ENCODE results near the gene IFT80. TPM values are rescaled to one million over a fixed set of nuclear protein-coding genes. Genes with fewer than 3 reads are reported as not detected.
A peak's percentile ranks its signal among the peaks of the same experiment; 100 is the strongest.

The IFT80 gene
- total RNA-seq, 2 experiments from 2014 or later, result 22.8 to 25.9 TPM

GRCh38 chr3:160225176-160226025, 173.6 kb downstream of the IFT80 start, which contains the start of gene C3orf80:
C3orf80 (plus strand) TSS chr3:160225422; CDS start chr3:160225636, 214 bp downstream.
- Mint-ChIP-seq H3K36me3 (ENCODE audit: low read depth) (no peaks in the 10 kb centered on the region), H3K4me1 (peaks cover 14% of the 10 kb centered on the region), H3K9me3 (no peaks in the 10 kb centered on the region), H3K4me3 (peak within 1 kb of the TSS; percentile 72), H3K27ac (no peak within 1 kb of the TSS), H3K27me3 (peaks cover 59% of the 10 kb centered on the region)
- POLR2A ChIA-PET, result interaction anchor here (1.3 to 1.8 kb wide), 2 partner anchors 171 to 224 kb away, joined by 4 to 8 read pairs; partner anchors contain the start of gene TRIM59
- DNase-seq, result peak; percentile 56
- CTCF ChIA-PET, result interaction anchor here (1.0 to 1.4 kb wide), 8 partner anchors 8 to 239 kb away, joined by 3 to 5 read pairs (median 4); no protein-coding TSS in a partner anchor

GRCh38 chr3:160224811-160225175, 174.2 kb downstream of the IFT80 start:
- CTCF ChIA-PET, result interaction anchor here (1.0 to 1.4 kb wide), 4 partner anchors 8 to 113 kb away, joined by 3 to 5 read pairs (median 4); no protein-coding TSS in a partner anchor
- H3K27me3 Mint-ChIP-seq, result peaks cover 57% of the 10 kb centered on the region

DNA sequence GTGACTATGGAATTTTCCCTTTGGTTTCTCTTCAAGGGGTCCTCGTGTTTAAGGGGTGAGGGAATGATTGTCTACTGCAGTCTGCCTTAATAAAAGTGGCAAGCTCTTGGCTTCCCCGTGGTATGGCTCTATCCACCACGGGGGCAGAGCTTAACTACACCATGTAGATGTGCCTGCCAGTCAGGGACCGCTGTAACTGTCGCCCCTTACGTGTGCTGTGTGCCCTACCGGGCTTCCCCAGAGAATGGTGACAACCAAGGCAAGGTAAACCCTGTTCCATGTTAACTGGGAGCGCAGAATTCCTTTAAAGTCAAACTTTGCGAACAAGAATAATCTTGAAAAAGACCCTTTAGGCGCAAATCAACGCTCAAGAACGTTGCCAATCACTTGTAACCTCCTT, 174.8 kb downstream of the IFT80 start:
- H3K36me3 Mint-ChIP-seq (ENCODE audit: low read depth), result no peaks in the 10 kb centered on the region
- H3K4me3 Mint-ChIP-seq, result no peak overlapping the region
- H3K27ac Mint-ChIP-seq, result no peak overlapping the region
- ChIA-PET POLR2A (interaction anchor here (0.9 to 1.8 kb wide), 2 partner anchors 172 to 226 kb away, joined by 3 to 4 read pairs; partner anchors contain the start of gene TRIM59), CTCF (interaction anchor here (0.5 to 0.7 kb wide), 2 partner anchors 37 to 214 kb away, joined by 3 read pairs; no protein-coding TSS in a partner anchor)
- peaks cover 14% of the 10 kb centered on the region for H3K4me1 Mint-ChIP-seq
- no peaks in the 10 kb centered on the region for H3K9me3 Mint-ChIP-seq
- DNase-seq, result no peak
- H3K27me3 Mint-ChIP-seq, result peaks cover 62% of the 10 kb centered on the region

More at GRCh38 chr3:160224811-160225175, 174.2 kb downstream of the IFT80 start:
- Mint-ChIP-seq H3K36me3 (ENCODE audit: low read depth) (no peaks in the 10 kb centered on the region), H3K27ac (no peak overlapping the region), H3K4me1 (peaks cover 14% of the 10 kb centered on the region), H3K9me3 (no peaks in the 10 kb centered on the region), H3K4me3 (peak overlapping the region; percentile 62)
- POLR2A ChIA-PET, result interaction anchor here (1.3 to 1.8 kb wide), 2 partner anchors 171 to 224 kb away, joined by 4 to 8 read pairs; partner anchors contain the start of gene TRIM59
- no peak for DNase-seq

DNA sequence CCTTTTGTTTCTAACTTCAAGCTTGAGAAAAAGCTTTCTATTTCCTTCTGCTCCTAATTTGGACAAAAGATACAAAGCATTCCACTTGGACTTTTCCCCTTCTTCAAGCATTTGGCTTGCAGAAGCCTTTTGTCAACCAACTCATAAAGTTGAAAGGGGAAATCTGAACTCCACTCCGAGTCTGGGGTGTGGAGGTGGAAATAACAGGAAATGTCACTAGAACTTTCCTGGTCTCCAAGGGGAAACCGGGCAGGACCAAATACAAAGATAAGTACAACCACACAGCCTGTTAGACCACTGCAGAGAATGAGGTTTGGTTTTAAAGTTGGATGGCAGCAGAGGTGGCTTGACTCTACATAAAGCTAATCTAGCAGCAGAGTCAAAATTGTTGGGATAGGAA, 178.0 kb downstream of the IFT80 start:
- Mint-ChIP-seq H3K27ac (no peak overlapping the region), H3K4me1 (peaks cover 7% of the 10 kb centered on the region), H3K9me3 (no peaks in the 10 kb centered on the region), H3K27me3 (peaks cover 52% of the 10 kb centered on the region), H3K36me3 (ENCODE audit: low read depth) (no peaks in the 10 kb centered on the region), H3K4me3 (no peak overlapping the region)
- CTCF ChIA-PET, result interaction anchor here (1.7 kb wide), 1 partner anchor 10 kb away, joined by 5 read pairs; no protein-coding TSS in a partner anchor
- POLR2A ChIA-PET, result no interaction called here
- DNase-seq, result no peak

DNA sequence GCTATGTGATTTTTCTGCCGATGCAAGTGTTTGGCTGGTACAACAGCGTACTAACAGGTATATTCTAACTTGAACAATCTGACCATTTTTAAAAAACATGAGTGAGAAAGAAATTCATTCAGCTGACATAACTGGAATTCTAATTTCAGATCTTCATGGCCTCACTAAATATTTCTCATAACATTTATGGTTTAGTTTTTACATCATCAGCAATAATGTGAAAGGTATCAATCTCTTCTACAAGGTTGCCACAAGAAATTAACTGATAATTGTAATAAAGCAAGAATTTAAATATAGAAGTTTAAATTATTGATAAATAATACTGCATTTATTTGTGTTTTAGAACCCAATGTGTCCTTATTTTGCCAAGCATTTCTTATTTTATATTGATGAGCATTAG, 179.0 kb downstream of the IFT80 start:
- CTCF ChIA-PET, result interaction anchor here (1.7 kb wide), 1 partner anchor 9 kb away, joined by 5 read pairs; no protein-coding TSS in a partner anchor
- no peak for DNase-seq
- Mint-ChIP-seq H3K4me3 (no peak overlapping the region), H3K9me3 (no peaks in the 10 kb centered on the region), H3K36me3 (ENCODE audit: low read depth) (no peaks in the 10 kb centered on the region), H3K27ac (no peak overlapping the region), H3K27me3 (peaks cover 53% of the 10 kb centered on the region), H3K4me1 (peaks cover 6% of the 10 kb centered on the region)
- POLR2A ChIA-PET, result no interaction called here

- no peak overlapping the region for H3K27ac Mint-ChIP-seq
- ChIA-PET POLR2A (no interaction called here), CTCF (interaction anchor here (1.6 kb wide), 1 partner anchor 230 kb away, joined by 4 read pairs; the partner anchor contains the start of gene IL12A)
- no peaks in the 10 kb centered on the region for H3K36me3 Mint-ChIP-seq (ENCODE audit: low read depth)
- peaks cover 40% of the 10 kb centered on the region for H3K27me3 Mint-ChIP-seq
- no peaks in the 10 kb centered on the region for H3K4me1 Mint-ChIP-seq
- H3K4me3 Mint-ChIP-seq, result no peak overlapping the region
- H3K9me3 Mint-ChIP-seq, result no peaks in the 10 kb centered on the region
- DNase-seq, result no peak
Measured at GRCh38 chr3:160218136-160218535, 180.9 kb downstream of the IFT80 start.

GRCh38 chr3:160217675-160218074, 181.3 kb downstream of the IFT80 start:
- Mint-ChIP-seq H3K27ac (no peak overlapping the region), H3K4me1 (no peaks in the 10 kb centered on the region), H3K36me3 (ENCODE audit: low read depth) (no peaks in the 10 kb centered on the region), H3K27me3 (peaks cover 38% of the 10 kb centered on the region), H3K4me3 (no peak overlapping the region), H3K9me3 (no peaks in the 10 kb centered on the region)
- ChIA-PET POLR2A (no interaction called here), CTCF (interaction anchor here (1.6 to 1.7 kb wide), 2 partner anchors 8 to 229 kb away, joined by 4 to 5 read pairs; partner anchors contain the start of genes C3orf80 and IL12A)
- no peak for DNase-seq

- ChIA-PET POLR2A (no interaction called here), CTCF (no interaction called here)
Measured at GRCh38 chr3:160213191-160213590, 185.8 kb downstream of the IFT80 start.

DNA sequence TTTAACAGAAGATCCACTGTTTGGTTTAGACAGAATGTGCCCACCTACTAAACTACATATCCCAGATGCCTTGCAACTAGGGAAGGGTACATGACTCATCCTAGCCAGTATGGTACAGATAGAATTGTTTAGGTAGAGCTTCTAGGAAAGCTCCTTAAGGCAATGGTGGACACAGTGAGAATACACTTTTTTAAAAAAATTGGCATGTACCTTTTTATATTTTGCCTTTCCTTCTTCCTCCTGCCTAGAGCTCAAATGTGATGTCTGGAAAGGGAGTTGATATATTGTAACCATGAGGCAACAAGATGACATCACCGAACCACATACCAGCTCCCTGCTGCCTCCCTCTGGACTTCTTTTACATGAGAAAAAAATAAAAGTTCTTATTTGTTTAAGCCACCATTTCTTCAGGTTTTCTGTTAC, 188.2 kb downstream of the IFT80 start:
- Mint-ChIP-seq H3K9me3 (no peaks in the 10 kb centered on the region), H3K4me1 (peaks cover 1% of the 10 kb centered on the region), H3K4me3 (no peak overlapping the region), H3K27ac (no peak overlapping the region), H3K27me3 (peaks cover 33% of the 10 kb centered on the region), H3K36me3 (ENCODE audit: low read depth) (no peaks in the 10 kb centered on the region)
- no peak for DNase-seq
- ChIA-PET CTCF (interaction anchor here (1.0 to 1.3 kb wide), 5 partner anchors 9 to 325 kb away, joined by 3 to 5 read pairs (median 5); partner anchors contain the start of gene C3orf80), POLR2A (no interaction called here)

More at GRCh38 chr3:160213191-160213590, 185.8 kb downstream of the IFT80 start:
- H3K27ac Mint-ChIP-seq, result no peak overlapping the region
- no peaks in the 10 kb centered on the region for H3K36me3 Mint-ChIP-seq (ENCODE audit: low read depth)
- peaks cover 1% of the 10 kb centered on the region for H3K4me1 Mint-ChIP-seq
- H3K4me3 Mint-ChIP-seq, result no peak overlapping the region
- no peaks in the 10 kb centered on the region for H3K9me3 Mint-ChIP-seq
- DNase-seq, result no peak
- H3K27me3 Mint-ChIP-seq, result peaks cover 25% of the 10 kb centered on the region

DNA sequence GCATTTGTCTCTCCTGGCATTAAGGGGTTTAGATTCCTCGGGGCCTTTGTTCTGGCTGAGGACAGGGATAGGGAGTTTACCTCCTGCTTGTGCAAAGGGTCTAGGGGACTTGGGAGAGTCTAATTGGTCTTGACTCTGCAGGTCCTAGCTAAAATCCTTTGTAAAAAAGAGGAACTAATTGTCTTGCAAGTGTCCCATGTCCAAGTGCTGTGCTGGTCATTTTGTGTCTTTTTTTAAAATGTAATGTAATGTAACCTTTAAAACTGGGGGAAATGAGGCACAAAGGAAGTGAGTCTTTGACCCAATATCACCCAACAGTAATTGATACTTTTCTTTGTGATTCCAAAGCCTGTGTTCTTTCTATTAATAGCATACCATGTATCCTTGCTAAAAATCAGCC, 188.7 kb downstream of the IFT80 start:
- Mint-ChIP-seq H3K27ac (no peak overlapping the region), H3K36me3 (ENCODE audit: low read depth) (no peaks in the 10 kb centered on the region), H3K4me1 (peaks cover 1% of the 10 kb centered on the region), H3K4me3 (no peak overlapping the region), H3K27me3 (peaks cover 33% of the 10 kb centered on the region), H3K9me3 (no peaks in the 10 kb centered on the region)
- ChIA-PET CTCF (interaction anchor here (1.0 to 1.3 kb wide), 5 partner anchors 10 to 325 kb away, joined by 3 to 5 read pairs (median 5); partner anchors contain the start of gene C3orf80), POLR2A (no interaction called here)
- DNase-seq, result no peak

Other genes with a start within 250 kb of the IFT80 start
- under 1 TPM; 0.15 TPM for gene C3orf80, start 173.8 kb downstream of the IFT80 start, total RNA-seq
- 100 to 1,000 TPM; 217 to 222 TPM for gene SMC4, start 425 bp upstream of the IFT80 start, total RNA-seq
- 10 to 100 TPM; 54.3 to 56.6 TPM for gene TRIM59, start 50.6 kb upstream of the IFT80 start, total RNA-seq
- 10 to 100 TPM; 37.3 TPM for gene KPNA4, start 166.3 kb upstream of the IFT80 start, total RNA-seq